ENCODE measurements around the gene SPATA13. TPM values are rescaled to one million over a fixed set of nuclear protein-coding genes. Genes with fewer than 3 reads are reported as not detected.
"Not testable (repeated sequence)": the region's sequence is repeated elsewhere in the genome, so short reads cannot be mapped to it uniquely, and the experiment has no call there.

The SPATA13 gene
- total RNA-seq, 1 experiment from 2014 or later, result 0.88 TPM

DNA sequence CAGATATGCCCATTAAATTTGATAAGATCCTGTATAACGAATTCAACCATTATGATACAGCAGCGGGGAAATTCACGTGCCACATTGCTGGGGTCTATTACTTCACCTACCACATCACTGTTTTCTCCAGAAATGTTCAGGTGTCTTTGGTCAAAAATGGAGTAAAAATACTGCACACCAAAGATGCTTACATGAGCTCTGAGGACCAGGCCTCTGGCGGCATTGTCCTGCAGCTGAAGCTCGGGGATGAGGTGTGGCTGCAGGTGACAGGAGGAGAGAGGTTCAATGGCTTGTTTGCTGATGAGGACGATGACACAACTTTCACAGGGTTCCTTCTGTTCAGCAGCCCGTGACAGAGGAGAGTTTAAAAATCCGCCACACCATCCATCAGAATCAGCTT, 160.9 kb downstream of the SPATA13 start:
- DNase-seq (ENCODE audit: low spot score); in situ Hi-C loops (cut with HindIII; ENCODE audit: low sequenced_read_pairs): not testable (repeated sequence)

DNA sequence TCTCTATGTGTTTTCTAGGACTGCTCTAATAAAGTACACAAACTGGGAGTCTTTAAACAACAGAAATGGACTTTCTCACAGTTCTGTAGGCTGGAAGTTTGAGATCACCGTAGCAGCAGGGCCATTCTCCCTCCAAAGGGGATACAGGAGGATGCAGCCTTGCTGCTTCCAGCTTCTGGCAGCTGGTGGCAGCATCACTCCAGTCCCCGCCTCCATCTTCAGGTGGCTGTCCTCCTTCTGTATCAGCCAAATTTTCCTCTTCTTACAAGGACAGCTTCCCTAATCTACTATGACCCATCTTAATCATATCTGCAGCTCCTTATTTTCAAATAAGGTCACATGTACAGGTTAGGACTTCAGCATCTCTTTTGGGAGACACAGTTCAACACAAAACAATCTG, 161.9 kb downstream of the SPATA13 start:
- in situ Hi-C loops (cut with HindIII; ENCODE audit: low sequenced_read_pairs); DNase-seq (ENCODE audit: low spot score): not testable (repeated sequence)

DNA sequence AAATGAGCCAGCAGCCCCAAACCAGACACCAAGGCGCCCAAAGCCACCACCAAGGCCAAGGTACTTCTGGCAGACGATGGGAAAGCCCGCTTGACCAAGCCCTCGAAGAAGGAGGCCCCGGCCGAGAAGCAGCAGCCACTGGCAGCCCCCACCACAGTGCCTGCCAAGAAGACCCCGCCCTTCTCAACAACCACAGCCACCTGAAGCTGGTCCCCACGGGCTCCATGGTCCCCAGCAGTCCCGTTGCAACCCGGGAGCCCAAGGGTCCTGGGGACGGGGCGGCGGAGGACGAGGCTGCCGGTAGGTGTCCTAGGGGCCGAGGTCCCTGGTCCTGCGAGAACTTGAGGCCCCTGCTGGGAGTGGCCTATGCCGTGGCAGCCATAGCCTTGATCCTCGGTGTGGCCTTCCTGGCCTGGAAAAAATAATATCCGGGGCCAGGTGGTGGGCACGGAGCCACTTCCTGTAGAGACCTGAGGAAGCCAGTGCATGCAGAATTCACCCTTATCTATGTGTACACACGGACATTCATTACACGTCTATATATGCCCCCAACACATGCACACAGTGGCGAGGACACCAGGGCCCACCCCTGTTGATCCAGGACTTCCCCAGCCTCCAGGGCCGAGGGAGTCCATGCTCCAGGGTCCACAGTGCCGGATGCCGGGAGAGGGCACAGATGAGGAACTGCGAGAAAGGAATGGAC, 162.7 kb downstream of the SPATA13 start:
- in situ Hi-C loops (cut with HindIII; ENCODE audit: low sequenced_read_pairs), result no loop called here
- DNase-seq (ENCODE audit: low spot score), result no peak

DNA sequence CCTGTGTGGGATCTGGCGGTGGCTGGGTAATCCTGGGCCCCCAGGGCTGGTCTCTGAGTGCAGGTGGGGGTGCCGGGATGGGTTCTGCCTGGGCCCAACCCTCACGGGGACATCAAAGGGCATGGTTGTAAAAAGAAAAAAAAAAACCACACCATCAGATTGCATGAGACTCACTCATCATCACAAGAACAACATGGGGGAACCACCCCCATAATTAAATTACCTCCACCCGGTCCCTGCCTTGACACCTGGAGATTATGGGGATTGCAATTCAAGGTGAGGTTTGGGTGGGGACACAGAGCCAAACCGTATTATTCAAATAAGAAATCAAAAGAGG, 163.2 kb downstream of the SPATA13 start:
- DNase-seq (ENCODE audit: low spot score), result no peak
- in situ Hi-C loops (cut with HindIII; ENCODE audit: low sequenced_read_pairs), result no loop called here

- in situ Hi-C loops (cut with HindIII; ENCODE audit: low sequenced_read_pairs); DNase-seq (ENCODE audit: low spot score): not testable (repeated sequence)
Measured at GRCh38 chr13:24327598-24327997, 167.1 kb downstream of the SPATA13 start.

DNA sequence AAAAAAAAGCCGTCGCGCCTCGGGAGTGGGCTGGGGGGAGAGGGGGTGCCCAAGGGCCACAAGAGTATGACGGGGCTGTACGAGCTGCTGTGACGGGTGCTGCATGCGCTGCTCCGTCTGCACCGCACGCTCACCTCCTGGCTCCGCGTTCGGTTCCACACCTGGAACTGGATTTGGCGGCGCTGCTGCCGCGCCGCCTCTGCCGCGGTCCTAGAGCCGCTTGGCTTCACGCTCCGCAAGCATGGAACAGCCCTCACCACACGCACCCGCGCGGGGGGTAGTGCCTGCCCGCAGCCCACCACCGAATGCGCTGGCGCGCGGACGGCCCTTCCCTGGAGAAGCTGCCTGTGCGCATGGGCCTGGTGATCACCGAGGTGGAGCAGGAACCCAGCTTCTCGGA, 167.6 kb downstream of the SPATA13 start:
- no peak for DNase-seq (ENCODE audit: low spot score)
- in situ Hi-C loops (cut with HindIII; ENCODE audit: low sequenced_read_pairs), result no loop called here

DNA sequence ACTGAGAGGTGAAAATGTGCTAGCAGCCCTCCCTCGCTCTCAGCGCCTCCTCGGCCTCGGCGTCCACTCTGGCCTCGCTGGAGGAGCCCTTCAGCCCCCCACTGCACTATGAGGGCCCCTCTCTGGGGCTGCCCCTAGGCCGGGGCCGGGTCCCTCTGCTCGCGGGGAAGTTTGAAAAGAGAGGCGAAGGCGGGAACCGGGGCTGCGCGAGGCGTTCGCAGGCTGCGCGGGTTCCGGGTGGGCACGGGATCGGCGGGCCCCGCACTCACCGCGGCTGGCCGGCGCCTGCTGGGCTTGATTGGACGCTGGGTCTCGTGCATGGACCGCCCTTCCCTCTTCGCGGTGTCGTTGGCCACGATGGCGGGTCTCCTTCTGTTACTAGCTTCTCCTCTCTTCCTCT, 178.2 kb downstream of the SPATA13 start:
- in situ Hi-C loops (cut with HindIII; ENCODE audit: low sequenced_read_pairs), result no loop called here
- no peak for DNase-seq (ENCODE audit: low spot score)

- in situ Hi-C loops (cut with HindIII; ENCODE audit: low sequenced_read_pairs), result no loop called here
- DNase-seq (ENCODE audit: low spot score), result no peak
Measured at GRCh38 chr13:24339937-24340607, 179.6 kb downstream of the SPATA13 start.

- no peak for DNase-seq (ENCODE audit: low spot score)
- in situ Hi-C loops (cut with HindIII; ENCODE audit: low sequenced_read_pairs), result no loop called here
Measured at GRCh38 chr13:24340608-24340955, 180.1 kb downstream of the SPATA13 start.

DNA sequence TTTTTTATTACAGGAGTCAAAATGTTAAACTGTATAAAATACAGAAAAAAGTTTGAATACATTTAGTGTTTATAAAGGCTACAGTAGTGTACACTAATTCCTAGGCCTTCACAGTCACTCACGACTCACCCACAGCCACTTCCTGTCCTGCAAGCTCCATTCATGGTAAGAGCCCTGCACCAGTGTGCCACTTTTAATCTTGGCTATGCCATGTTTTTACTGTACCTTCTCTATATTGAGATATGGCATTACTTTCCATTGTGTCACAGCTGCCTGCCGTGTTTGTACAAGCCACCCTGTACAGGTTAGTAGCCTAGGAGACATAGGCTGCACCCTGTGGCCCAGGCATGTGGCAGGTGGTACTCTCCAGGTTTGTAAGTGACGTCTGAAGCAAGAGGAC, 180.9 kb downstream of the SPATA13 start:
- in situ Hi-C loops (cut with HindIII; ENCODE audit: low sequenced_read_pairs), result no loop called here
- no peak for DNase-seq (ENCODE audit: low spot score)

GRCh38 chr13:24348385-24348784, 187.9 kb downstream of the SPATA13 start:
- no peak for DNase-seq (ENCODE audit: low spot score)
- in situ Hi-C loops (cut with HindIII; ENCODE audit: low sequenced_read_pairs), result no loop called here

DNA sequence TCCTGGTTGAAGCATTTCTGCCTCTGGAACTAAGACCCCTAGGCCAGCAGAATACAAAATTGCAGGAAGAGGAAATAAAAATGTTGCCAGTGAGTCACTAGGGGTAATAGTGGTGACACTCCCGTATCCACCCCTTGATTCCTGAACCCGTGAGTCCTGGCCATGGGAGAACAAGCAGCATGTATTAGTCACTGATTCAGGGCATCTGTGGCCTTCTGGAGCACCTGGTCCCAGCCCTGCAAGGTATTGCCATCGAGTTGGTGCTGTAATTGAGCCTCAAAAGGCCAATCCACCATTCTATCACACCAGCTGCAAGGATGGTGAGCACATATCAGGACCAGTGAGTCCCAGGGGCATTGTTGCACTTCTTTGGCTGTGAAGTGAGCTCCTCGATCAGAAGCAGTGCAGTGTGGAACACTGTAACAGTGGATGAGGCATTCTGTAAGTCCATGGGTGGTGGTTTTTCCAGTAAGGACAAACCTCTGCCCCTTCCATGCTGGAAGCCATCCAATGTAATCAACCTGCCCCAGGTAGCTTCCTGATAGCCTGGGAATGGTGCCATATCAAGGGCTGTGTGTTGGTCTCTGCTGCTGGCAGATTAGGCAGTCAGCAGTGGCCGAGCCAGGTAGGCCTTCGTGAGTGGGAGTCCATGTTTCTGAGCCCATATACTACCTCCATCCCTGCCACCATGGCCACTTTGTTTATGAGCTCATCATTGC, 188.4 kb downstream of the SPATA13 start:
- in situ Hi-C loops (cut with HindIII; ENCODE audit: low sequenced_read_pairs), result no loop called here
- no peak for DNase-seq (ENCODE audit: low spot score)

DNA sequence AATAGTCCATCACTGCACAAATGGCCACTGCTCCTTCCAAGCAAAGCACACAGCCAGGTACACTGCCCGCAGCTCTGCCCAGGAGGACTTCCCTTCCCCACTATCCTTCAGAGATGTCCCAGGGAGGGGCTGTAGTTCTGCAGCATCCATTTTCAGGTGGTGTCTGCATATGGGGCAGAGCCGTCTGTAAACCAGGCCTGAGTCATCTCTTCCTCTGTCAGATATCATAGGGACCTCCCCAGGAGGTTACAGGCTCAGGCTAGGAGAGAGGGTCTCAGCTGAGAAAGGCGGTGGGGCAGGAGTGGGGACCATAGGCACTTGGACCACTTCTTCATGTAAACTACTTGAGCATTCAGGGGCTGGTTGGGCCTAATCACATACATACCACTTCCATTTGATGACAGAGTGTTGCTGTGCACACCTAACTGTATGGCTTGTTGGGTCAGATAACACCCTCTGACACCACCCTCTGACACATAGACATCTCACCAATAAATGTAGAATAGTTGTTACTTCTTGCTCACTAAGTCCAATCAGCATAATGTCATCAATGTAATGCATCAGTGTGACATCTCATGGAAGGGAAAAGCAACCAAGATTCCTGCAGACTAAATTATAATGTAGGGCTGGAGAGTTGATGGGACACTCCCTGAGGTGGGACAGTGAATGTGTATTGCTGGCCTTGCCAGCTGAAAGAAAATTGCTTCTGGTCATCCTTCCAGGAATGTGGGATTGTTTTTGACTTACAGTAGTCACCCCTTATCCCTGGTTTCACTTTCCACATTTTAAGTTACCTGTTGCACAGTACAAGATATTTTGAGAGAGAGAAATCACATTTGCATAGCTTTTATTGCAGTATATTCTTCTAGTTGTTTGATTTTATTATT, 189.5 kb downstream of the SPATA13 start:
- DNase-seq (ENCODE audit: low spot score); in situ Hi-C loops (cut with HindIII; ENCODE audit: low sequenced_read_pairs): not testable (repeated sequence)

DNA sequence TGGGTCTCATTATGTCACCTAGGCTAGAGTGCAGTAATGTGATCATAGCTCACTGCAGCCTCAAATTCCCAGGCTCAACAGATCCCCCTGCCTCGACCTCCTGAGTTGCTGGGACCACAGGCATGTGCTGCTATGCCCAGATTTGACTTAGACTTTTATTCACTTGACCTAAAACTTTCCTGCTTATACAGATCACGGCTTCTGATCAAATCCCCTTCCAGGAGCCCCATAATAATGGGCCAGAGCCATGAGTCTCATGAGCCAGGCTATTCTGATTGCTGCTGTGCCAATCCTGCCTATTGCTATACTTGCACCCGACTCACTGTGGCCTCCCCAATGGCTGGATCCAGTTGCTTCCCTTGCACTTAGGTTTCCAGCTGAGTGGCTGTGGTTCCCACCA, 190.9 kb downstream of the SPATA13 start:
- in situ Hi-C loops (cut with HindIII; ENCODE audit: low sequenced_read_pairs), result no loop called here

GRCh38 chr13:24353736-24354135, 193.2 kb downstream of the SPATA13 start:
- in situ Hi-C loops (cut with HindIII; ENCODE audit: low sequenced_read_pairs), result no loop called here
- no peak for DNase-seq (ENCODE audit: low spot score)

More for the DNA sequence above, 190.9 kb downstream of the SPATA13 start:
- no peak for DNase-seq (ENCODE audit: low spot score)

DNA sequence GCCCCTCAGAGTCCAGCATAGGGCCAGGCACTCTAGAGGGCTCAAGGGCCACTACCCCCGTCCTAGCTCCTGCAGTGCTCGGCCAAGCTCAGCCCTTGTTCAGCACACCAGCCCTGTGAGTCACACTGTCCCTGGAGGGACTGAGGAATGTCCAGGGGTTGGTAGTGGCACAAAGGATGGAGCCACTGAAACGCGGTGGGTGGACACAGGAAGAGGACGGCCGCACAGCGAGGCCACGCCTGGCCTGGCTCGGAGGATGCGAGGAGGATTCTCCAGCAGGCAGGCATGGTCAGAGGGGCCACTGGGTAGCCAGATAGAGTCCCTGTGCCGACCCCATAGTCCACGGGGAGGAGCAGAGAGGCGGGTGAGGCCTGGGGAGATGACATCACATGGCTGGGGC, 194.6 kb downstream of the SPATA13 start:
- no peak for DNase-seq (ENCODE audit: low spot score)
- in situ Hi-C loops (cut with HindIII; ENCODE audit: low sequenced_read_pairs), result no loop called here

DNA sequence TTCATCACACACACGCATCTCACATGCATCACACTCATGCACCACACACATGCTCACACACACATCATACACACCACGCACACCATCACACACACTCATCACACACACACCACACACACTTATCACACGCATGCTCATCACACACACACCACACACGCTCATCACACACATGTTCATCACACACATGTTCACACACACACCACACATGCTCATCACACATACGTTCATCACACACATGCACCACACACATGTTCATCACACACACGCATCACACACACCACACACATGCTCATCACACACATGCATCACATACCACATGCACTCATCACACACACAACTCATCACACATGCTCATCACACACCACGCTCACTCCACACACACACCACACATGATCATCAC, 195.8 kb downstream of the SPATA13 start:
- in situ Hi-C loops (cut with HindIII; ENCODE audit: low sequenced_read_pairs), result no loop called here
- no peak for DNase-seq (ENCODE audit: low spot score)

All from G401 (cell line).